Keratinocyte (primary cell): ENCODE results near the gene SDC1.

Experiments
- CTCF ChIP-seq, 3 experiments: IDR thresholded peaks in 1 of 3; conservative IDR thresholded peaks in 1 of 3; optimal IDR thresholded peaks in 1 of 3; 2 replicates in 2 of 3; 3 replicates in 1 of 3; pipeline versions ENCODE3 to v1.5.1; 2011; ENCODE audit warnings: low read length in 3 of 3, mild to moderate bottlenecking in 3 of 3, moderate library complexity in 2 of 3, control low read depth in 1 of 3, inconsistent platforms in 1 of 3; ENCODE audit not compliant: insufficient read depth in 2 of 3; ENCODE audit errors: extremely low read depth in 1 of 3
- EZH2 ChIP-seq: IDR thresholded peaks from one replicate; pipeline ENCODE4 v1.6.1; 2012; ENCODE audit warnings: inconsistent platforms, mild to moderate bottlenecking, low read length, moderate library complexity

DNA sequence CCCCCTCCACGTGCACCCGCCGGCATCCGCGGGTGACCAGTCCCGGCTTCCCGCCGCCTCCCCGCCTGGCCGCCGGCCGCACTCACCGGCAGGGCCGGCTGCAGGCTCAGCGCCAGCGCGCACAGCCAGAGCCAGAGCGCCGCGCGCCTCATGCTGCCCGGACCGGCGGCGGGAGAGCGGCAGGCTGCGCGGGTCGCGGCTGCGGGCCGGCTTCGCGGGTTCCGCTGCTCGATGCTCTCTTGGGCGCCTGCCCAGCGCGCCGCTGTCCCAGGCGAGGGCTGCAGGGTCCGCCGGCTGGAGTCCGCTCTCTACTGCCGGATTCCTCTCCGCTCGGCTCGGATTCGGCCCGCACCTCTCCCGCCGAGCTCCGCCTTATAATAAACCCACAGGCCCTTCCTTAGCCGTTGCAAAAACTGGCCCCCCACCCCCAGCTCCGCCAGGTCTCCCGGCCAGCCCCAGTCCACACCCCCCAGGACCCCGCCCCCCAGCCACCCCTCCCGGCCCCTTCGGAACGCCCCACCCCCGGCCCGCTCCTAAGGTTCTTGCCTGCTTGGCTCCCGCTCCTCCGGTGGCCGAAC, at the start of gene SDC1:
- TF ChIP-seq CTCF (optimal IDR thresholded peaks at IDR 0.05 in 1 of 3, IDR thresholded peaks at IDR 0.05 in 1 of 3, conservative IDR thresholded peaks at IDR 0.05 in 1 of 3; ENCODE audit: extremely low read depth in 1 of 3, insufficient read depth in 2 of 3, low read length in 3 of 3): no peak
- no peak for TF ChIP-seq EZH2
